HG03025 (cell line): Measurements from ENCODE around the gene NUMB.
A peak's percentile ranks its signal among the peaks of the same experiment; 100 is the strongest.

Source experiments
- ATAC-seq: cut with Tn5 transposase; IDR thresholded peaks from one replicate; pipeline ENCODE4 v1.9.1; 2021; ENCODE audit warnings: mild to moderate bottlenecking, moderate library complexity; ENCODE audit not compliant: unreplicated experiment, low FRiP score

Gene NUMB

GRCh38 chr14:73466861-73467260 is 8.5 kb upstream of the NUMB start:
- ATAC-seq = no peak

GRCh38 chr14:73465823-73466532 is 7.6 kb upstream of the NUMB start:
- no peak for ATAC-seq

DNA sequence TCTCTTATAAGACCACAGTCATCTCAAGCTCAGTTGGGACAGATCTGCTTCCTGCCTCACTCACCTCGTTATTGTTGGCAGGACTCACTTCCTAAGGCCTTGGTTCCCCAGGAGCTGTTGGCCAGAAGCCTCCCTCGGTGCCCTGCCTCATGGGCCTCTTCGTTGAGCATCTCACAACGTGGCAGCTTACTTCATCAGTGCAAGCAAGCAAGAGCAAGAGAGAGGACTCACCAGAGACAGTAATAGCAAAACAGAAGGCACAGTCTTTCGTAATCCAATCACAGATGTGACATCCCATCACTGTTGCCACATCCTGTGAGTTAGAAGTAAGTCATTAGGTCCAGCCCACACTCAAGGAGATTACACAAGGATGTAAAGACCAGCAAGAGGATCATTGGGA is 5.1 kb upstream of the NUMB start:
- ATAC-seq = no peak

DNA sequence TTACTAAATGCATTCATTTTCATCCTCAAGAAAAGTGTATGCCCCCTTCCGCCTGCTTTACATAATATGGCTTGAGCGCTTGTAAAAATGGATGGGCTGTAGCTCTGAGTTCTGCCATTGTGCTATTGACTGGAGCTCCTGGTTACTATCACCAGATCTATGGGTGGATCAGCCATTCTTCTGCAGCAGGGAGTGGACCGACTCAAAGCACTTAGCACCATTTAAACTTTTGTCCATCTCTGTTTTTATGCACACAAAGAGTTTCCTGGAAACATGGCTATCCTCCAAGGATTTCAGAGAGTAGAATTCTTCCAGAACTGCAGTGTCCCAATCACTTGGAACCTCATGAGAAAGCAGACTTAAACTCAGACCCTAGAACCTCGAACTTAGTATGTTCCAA is 4.5 kb upstream of the NUMB start:
- ATAC-seq = no peak

- ATAC-seq = no peak
Measured at GRCh38 chr14:73462048-73462715, 3.8 kb upstream of the NUMB start.

DNA sequence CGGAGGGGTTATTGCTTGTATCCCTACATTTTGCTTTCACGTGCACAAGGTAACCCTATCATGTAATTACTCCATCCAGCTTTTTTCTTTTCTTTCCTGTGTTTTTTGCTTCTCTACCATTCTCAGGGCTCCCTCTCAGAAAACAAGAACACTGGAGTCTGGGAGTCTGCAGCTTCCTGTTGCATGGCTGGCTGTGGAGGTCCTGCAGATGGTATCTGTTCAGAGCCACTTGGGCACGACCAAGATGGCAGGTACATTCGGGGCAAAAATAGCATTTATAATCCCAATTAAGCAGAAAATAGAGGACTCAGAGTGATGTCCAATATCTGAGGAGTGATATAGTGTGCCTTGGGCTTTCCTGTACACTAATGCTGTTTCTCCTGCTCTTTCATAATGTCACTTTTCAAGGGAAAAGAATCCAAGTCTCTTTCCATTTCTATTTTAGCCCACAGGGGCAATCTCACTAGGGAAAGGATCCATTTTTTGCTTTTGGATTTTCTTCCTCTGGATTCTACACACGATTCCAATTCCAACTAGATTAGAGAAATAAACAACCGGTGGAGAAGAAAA is 3.2 kb upstream of the NUMB start:
- no peak for ATAC-seq

GRCh38 chr14:73460691-73461127 is 2.4 kb upstream of the NUMB start:
- ATAC-seq = no peak

- no peak for ATAC-seq
Measured at GRCh38 chr14:73459959-73460358, 1.6 kb upstream of the NUMB start.

DNA sequence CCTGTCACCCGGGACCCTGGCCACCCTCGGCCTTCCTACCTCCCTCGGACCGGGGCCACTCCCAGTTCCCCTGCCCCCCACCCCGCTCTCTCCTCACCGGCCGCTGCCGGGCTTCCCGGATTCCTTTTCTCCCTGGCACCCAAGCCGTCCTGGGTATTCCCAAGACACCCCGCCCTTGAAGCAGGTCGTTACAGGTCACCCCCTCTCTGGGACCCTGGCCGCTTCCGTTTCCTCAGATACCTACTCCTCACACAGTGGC is 493 bp downstream of the NUMB start:
- peak; percentile 4 for ATAC-seq

DNA sequence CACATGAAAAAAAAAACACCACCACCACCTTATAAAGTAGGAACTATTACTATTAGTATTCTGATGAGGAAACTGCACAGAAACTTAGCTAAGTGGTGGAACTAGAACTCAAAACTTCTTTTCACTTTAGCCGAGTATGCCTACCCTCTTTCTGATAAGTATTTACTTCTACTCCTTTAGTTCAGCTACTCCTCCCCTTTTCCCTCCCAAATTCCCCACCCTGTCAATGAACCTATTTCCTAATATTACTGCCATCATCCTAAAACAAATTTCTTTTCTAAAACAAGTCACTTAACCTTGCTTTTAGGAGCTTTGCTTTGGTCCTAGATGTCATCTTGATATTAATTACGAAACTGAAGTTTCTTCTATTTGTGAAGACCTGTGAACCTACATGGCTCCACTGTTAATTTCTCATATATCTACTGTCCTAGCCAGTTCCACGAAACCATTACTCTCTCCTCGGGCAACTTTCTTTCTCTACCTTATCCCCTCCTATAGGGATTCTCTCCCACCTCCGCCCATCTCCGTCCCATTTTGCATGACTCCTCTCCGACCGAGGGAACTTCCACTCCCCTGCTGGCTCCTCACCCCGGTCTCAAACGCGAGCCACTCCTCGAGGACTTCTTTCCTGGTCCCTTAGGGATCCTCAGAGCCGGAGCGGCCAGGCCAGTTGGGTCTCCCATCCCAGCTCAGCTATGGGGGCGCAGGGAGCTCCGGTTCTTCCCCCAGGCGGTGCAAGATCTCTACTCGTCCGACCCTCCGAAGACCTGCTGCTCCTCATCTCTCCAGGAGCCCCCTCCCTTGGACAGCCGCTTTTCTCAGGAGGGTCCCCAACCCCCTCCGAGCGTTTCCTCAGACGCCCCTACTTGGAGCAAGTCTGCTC is 1.1 kb downstream of the NUMB start:
- no peak for ATAC-seq

DNA sequence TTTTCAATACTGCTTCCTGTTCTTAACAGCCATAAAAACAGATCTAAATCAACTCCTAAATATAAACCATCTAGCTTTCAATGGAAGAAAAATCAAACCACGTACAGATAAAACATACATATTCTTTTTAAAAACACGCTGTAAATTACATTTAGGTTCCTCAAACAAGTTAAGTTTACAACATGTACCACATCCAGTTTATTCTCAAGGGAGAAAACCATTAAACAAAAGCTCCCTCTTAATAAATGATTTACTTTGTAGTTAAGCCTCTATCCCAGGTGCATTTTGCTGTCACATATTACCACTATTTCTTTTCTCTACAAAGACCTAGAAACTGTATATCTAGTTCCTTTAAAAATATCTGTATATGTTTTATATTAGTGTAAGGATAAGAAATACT is 3.1 kb downstream of the NUMB start:
- no peak for ATAC-seq

- no peak for ATAC-seq
Measured at GRCh38 chr14:73452341-73453186, 5.8 kb downstream of the NUMB start.

GRCh38 chr14:73443758-73444157 is 14.6 kb downstream of the NUMB start:
- ATAC-seq = no peak

GRCh38 chr14:73441286-73441685 is 17.1 kb downstream of the NUMB start:
- no peak for ATAC-seq

DNA sequence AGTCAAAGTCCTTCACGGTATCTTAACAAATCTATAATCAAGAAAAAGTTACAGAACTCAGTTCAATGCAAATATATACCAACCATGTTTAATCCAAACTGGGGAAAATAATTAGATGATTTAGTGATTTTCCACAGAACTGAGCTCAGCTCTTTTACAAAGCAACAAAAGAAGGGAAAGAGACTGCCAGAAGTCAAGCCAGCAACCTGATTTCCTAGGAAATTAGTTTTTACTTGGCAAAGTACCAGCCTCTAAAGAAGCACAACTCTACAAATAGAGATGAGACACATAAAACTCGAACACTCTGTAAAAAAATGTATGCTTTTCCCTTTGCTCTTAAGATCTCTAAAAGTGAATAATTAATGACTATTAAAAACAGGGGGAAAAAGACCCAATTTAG is 19.4 kb downstream of the NUMB start:
- no peak for ATAC-seq

DNA sequence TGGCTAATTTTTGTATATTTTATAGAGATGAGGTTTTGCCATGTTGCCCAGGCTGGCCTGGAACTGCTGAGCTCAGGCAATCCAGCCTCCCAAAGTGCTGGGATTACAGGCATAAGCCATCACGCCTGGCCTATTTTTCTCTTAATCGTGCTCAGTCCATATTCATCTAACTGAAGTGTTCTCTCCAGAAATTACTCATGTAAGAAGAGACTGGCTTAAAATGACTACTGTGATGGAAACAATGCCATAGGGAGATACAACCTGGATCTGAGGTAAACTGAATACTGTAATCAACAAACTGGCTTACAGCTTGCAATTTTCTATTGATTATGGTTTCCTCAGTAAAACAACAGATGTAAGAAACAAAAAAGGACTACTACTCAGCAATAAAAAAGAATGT is 21.1 kb downstream of the NUMB start:
- ATAC-seq = no peak

DNA sequence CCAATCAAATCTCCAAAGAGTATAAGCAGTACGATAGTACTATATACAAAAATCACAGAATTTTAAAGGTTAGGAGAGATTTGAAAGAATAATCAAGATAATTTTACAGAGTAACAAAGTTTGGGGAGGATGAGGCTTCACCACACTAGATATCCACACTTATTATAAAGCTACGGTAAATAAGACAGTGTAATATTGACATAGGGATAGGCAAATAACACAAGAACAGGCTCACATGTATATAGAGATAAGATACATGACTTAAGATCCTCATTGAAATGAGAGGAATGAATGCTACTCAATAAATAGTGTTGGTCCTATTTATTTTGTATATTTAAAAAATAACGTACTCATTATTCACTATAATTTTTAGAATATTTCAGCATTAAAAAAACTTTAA is 26.2 kb downstream of the NUMB start:
- no peak for ATAC-seq

DNA sequence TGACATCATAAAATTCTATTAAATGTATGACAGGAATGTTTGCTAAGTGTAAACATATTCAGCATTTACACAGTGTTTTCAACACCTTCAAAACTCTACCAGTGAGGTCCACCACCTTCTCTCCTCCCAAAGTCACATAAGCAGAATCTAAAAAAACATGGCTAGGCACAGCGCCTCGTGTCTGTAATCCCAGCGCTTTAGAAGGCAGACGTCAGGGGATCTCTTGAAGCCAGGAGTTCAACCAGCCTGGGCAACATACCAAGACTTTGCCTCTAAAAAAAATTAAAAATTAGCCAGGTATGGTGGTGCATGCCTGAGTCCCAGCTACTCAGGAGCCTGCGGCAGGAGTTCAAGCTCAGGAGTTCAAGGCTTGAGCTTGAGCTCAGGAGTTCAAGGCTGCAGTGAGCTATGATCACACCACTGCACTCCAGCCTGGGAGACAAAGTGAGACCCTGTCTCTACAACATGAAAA is 30.0 kb downstream of the NUMB start:
- no peak for ATAC-seq

DNA sequence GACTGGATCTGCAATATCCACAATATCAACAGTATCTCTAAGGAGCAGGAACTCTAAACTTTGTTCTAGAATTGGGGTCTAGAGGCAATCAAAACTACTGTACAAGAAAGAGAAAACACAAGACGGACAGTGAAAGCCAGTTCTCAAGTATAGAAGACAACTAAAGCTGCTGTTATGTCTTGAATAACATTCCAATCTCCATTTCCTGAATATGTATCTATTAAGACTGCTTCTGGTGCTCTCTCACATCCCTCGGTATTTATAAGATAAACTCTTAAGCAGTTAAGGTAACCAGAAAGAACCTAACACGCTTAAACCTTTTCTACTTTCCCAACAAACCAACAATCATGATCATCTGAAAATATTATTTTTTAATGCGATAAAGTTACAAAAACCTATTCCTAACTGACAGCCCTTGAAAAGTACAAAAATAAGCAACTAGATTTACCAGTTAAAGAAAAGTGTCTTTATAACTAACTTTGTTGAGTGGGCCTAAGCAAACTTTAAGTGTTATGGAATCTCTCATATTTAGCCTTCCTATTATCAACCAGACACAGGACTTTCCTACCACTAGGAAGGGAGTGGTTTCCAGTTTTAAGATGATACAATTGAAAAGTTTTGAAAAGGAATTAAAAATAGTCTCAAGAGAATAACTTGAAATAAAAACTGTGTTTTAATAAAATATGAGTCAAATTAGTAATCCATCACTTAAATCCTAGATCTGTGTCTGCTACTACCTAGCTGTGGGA is 30.7 kb downstream of the NUMB start:
- ATAC-seq = no peak

- no peak for ATAC-seq
Measured at GRCh38 chr14:73426877-73427276, 31.5 kb downstream of the NUMB start.
